HG03354 (cell line): ENCODE measurements around the gene CFAP299.

Source experiments
- ATAC-seq: cut with Tn5 transposase; IDR thresholded peaks from one replicate; pipeline ENCODE4 v1.9.1; 2021; ENCODE audit warnings: mild to moderate bottlenecking; ENCODE audit not compliant: unreplicated experiment, poor library complexity, severe bottlenecking

CFAP299 gene

GRCh38 chr4:80852061-80852460 is 516.5 kb downstream of the CFAP299 start:
- ATAC-seq = no peak

GRCh38 chr4:80873571-80873970 is 538.0 kb downstream of the CFAP299 start:
- no peak for ATAC-seq

- ATAC-seq = no peak
Observed at GRCh38 chr4:80874979-80875378, 539.4 kb downstream of the CFAP299 start.

GRCh38 chr4:80875642-80876041 is 540.1 kb downstream of the CFAP299 start:
- peak; percentile 95 for ATAC-seq

- ATAC-seq = peak; percentile 80
Observed at GRCh38 chr4:80876810-80877209, 541.3 kb downstream of the CFAP299 start.

GRCh38 chr4:80878218-80878617 is 542.7 kb downstream of the CFAP299 start:
- no peak for ATAC-seq

GRCh38 chr4:80897537-80898303 is 562.2 kb downstream of the CFAP299 start:
- peak; percentile 68 for ATAC-seq

GRCh38 chr4:80900908-80901307 is 565.4 kb downstream of the CFAP299 start:
- no peak for ATAC-seq

- ATAC-seq = no peak
Observed at GRCh38 chr4:80903020-80903419, 567.5 kb downstream of the CFAP299 start.

- ATAC-seq = no peak
Observed at GRCh38 chr4:80909938-80910337, 574.4 kb downstream of the CFAP299 start.

- ATAC-seq = peak; percentile 60
Observed at GRCh38 chr4:80911458-80911857, 575.9 kb downstream of the CFAP299 start.

GRCh38 chr4:80912350-80912749 is 576.8 kb downstream of the CFAP299 start:
- ATAC-seq = no peak

- peak; percentile 84 for ATAC-seq
Observed at GRCh38 chr4:80913381-80913780, 577.9 kb downstream of the CFAP299 start.

GRCh38 chr4:80916770-80917169 is 581.2 kb downstream of the CFAP299 start:
- no peak for ATAC-seq

- no peak for ATAC-seq
Observed at GRCh38 chr4:80918004-80918403, 582.5 kb downstream of the CFAP299 start.

- ATAC-seq = no peak
Observed at GRCh38 chr4:80921441-80921840, 585.9 kb downstream of the CFAP299 start.

GRCh38 chr4:80922941-80923340 is 587.4 kb downstream of the CFAP299 start:
- ATAC-seq = no peak

GRCh38 chr4:80925293-80925692 is 589.8 kb downstream of the CFAP299 start:
- ATAC-seq = no peak

- no peak for ATAC-seq
Observed at GRCh38 chr4:80926446-80926845, 590.9 kb downstream of the CFAP299 start.

- no peak for ATAC-seq
Observed at GRCh38 chr4:80926891-80927290, 591.4 kb downstream of the CFAP299 start.

GRCh38 chr4:80927420-80927819 is 591.9 kb downstream of the CFAP299 start:
- ATAC-seq = no peak

- no peak for ATAC-seq
Observed at GRCh38 chr4:80931631-80932081, 596.1 kb downstream of the CFAP299 start.
